CD4-positive, alpha-beta T cell treated with Interferon gamma for 1 hour (primary cell): ENCODE results near the gene DNM2.
"Not testable (repeated sequence)": the region's sequence is repeated elsewhere in the genome, so short reads cannot be mapped to it uniquely, and the experiment has no call there.

Experiments used
- DNase-seq: peaks from one replicate; pipeline ENCODE4 v3.0.0-alpha.2; 2020

Gene DNM2

GRCh38 chr19:10818301-10819123 is 100.6 kb downstream of the DNM2 start:
- DNase-seq, result no peak

GRCh38 chr19:10819124-10820060 is 101.5 kb downstream of the DNM2 start:
- DNase-seq, result no peak

GRCh38 chr19:10820173-10820572 is 102.3 kb downstream of the DNM2 start:
- DNase-seq, result no peak

- no peak for DNase-seq
Observed at GRCh38 chr19:10823690-10824089, 105.8 kb downstream of the DNM2 start.

- DNase-seq, result no peak
Observed at GRCh38 chr19:10826231-10826630, 108.4 kb downstream of the DNM2 start.

GRCh38 chr19:10826846-10827245 is 109.0 kb downstream of the DNM2 start:
- DNase-seq, result no peak

GRCh38 chr19:10828981-10829821 is 111.3 kb downstream of the DNM2 start:
- no peak for DNase-seq

GRCh38 chr19:10829967-10830366 is 112.1 kb downstream of the DNM2 start:
- no peak for DNase-seq

- DNase-seq, result no peak
Observed at GRCh38 chr19:10830370-10830769, 112.5 kb downstream of the DNM2 start.

- no peak for DNase-seq
Observed at GRCh38 chr19:10830931-10831779, 113.3 kb downstream of the DNM2 start.

GRCh38 chr19:10831987-10832938 is 114.4 kb downstream of the DNM2 start:
- DNase-seq, result no peak

- no peak for DNase-seq
Observed at GRCh38 chr19:10832939-10833296, 115.0 kb downstream of the DNM2 start.

GRCh38 chr19:10835089-10835753 is 117.3 kb downstream of the DNM2 start:
- DNase-seq, result no peak

- peak; percentile 98 for DNase-seq
Observed at GRCh38 chr19:10835754-10836478, 118.0 kb downstream of the DNM2 start, which contains the start of gene TMED1. Gene TMED1 (minus strand): TSS chr19:10836212. CDS start chr19:10836191, 21 bp downstream.

- peak; percentile 89 for DNase-seq
Observed at GRCh38 chr19:10836479-10837330, 118.8 kb downstream of the DNM2 start.

GRCh38 chr19:10837649-10838048 is 119.8 kb downstream of the DNM2 start:
- DNase-seq, result not testable (repeated sequence)

GRCh38 chr19:10838377-10838776 is 120.5 kb downstream of the DNM2 start:
- DNase-seq, result no peak
